ENCODE data around the gene PELI2. TPM values are rescaled to one million over a fixed set of nuclear protein-coding genes. Genes with fewer than 3 reads are reported as not detected.

The PELI2 gene
- polyA plus RNA-seq, 1 donor (not counting 4 experiments of a cell fraction or from before 2014, with no cell fraction given) = not detected

DNA sequence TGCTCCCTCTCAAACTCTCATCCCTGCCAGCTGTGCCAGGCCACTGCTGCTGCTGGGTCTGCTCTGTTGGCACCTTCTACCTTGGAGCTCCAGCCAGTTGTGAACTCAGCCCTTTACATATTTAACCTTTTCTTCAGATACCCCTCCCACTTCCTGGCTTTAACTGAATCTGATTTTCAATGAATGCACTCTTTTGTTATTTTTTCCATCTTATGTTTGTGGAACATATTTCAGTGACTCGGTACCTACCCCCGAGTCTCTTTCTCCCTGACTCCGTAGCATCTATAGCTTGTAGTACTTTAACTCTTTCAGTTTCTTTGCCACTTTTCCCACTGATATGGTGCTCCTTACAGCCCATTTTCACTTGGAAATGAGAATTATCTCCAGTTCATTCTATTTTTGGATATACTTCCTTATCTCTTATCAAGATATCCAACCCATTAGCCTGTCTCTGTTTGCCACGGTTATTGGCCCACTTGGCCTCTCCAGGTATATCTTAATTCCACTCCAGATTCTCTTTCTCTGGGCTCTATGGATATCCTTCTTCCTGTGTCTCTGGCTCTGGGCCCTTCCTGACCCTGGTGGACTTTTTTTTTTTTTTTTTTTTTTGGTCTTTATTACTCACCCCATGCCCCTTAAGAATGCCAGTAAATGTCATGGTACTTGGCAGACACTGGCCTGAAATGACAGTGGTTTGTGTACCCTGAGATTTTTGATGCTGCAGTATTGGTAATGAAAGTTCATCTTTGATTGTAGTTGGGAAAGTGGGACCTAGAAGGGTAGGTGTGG, 62.7 kb downstream of the PELI2 start:
- H3K9ac ChIP-seq (ENCODE audit: control insufficient read depth, extremely low read depth, insufficient read depth, low read length) = no peak overlapping the region
- peaks cover 4% of the 10 kb centered on the region for H3K27me3 ChIP-seq (ENCODE audit: control insufficient read depth, extremely low read depth, insufficient read depth, low read length)
- FAIRE-seq = no peak
- TF ChIP-seq, protein P1, sequence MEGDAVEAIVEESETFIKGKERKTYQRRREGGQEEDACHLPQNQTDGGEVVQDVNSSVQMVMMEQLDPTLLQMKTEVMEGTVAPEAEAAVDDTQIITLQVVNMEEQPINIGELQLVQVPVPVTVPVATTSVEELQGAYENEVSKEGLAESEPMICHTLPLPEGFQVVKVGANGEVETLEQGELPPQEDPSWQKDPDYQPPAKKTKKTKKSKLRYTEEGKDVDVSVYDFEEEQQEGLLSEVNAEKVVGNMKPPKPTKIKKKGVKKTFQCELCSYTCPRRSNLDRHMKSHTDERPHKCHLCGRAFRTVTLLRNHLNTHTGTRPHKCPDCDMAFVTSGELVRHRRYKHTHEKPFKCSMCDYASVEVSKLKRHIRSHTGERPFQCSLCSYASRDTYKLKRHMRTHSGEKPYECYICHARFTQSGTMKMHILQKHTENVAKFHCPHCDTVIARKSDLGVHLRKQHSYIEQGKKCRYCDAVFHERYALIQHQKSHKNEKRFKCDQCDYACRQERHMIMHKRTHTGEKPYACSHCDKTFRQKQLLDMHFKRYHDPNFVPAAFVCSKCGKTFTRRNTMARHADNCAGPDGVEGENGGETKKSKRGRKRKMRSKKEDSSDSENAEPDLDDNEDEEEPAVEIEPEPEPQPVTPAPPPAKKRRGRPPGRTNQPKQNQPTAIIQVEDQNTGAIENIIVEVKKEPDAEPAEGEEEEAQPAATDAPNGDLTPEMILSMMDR (optimal IDR thresholded peaks at IDR 0.05 in 1 of 3, IDR thresholded peaks at IDR 0.05 in 1 of 3, conservative IDR thresholded peaks at IDR 0.05 in 1 of 3; ENCODE audit: extremely low read depth in 1 of 3, insufficient read depth in 2 of 3, low read length in 3 of 3) = no peak
- no peak for TF ChIP-seq EZH2 (IDR thresholded peaks at IDR 0.05; ENCODE audit: low read length)
- no peaks in the 10 kb centered on the region for H3K9me1 ChIP-seq (ENCODE audit: control insufficient read depth, extremely low read depth, insufficient read depth, low read length)
- H3K4me3 ChIP-seq (ENCODE audit: control insufficient read depth in 2 of 3, extremely low read depth in 1 of 3, insufficient read depth in 2 of 3, low read depth in 1 of 3, low read length in 3 of 3) = no peak overlapping the region
- no peak overlapping the region for H3K4me2 ChIP-seq (ENCODE audit: control insufficient read depth, extremely low read depth, insufficient read depth, low read depth, low read length)
- H4K20me1 ChIP-seq (ENCODE audit: control insufficient read depth, extremely low read depth, insufficient read depth, low read length) = no peaks in the 10 kb centered on the region
- dilution Hi-C loops (cut with MboI; ENCODE audit: extremely low pct_ligation_motif_present, low sequenced_read_pairs) = no loop called here
- no peaks in the 10 kb centered on the region for H3K79me2 ChIP-seq (ENCODE audit: control insufficient read depth, insufficient read depth, low read length)
- H2AFZ ChIP-seq (ENCODE audit: control insufficient read depth, low read length) = no peak overlapping the region
- DNase-seq (ENCODE audit: low read depth, low spot score) = no peak
- no peak overlapping the region for H3K27ac ChIP-seq (ENCODE audit: control insufficient read depth, insufficient read depth, low read length)
- H3K36me3 ChIP-seq (ENCODE audit: control insufficient read depth in 2 of 2, extremely low read depth in 1 of 2, insufficient read depth in 2 of 2, low read length in 2 of 2) = no peaks in the 10 kb centered on the region
- no peaks in the 10 kb centered on the region for H3K4me1 ChIP-seq (ENCODE audit: control insufficient read depth, extremely low read depth, insufficient read depth, low read length)
- no peaks in the 10 kb centered on the region for H3K9me3 ChIP-seq (ENCODE audit: control insufficient read depth, low read depth, low read length)

GRCh38 chr14:56181681-56182085, 63.5 kb downstream of the PELI2 start:
- TF ChIP-seq EZH2 (IDR thresholded peaks at IDR 0.05; ENCODE audit: low read length) = no peak
- TF ChIP-seq, protein P1 (optimal IDR thresholded peaks at IDR 0.05 in 1 of 3, IDR thresholded peaks at IDR 0.05 in 1 of 3, conservative IDR thresholded peaks at IDR 0.05 in 1 of 3; ENCODE audit: extremely low read depth in 1 of 3, insufficient read depth in 2 of 3, low read length in 3 of 3) = no peak
- dilution Hi-C loops (cut with MboI; ENCODE audit: extremely low pct_ligation_motif_present, low sequenced_read_pairs) = no loop called here
- no peak overlapping the region for H3K27ac ChIP-seq (ENCODE audit: control insufficient read depth, insufficient read depth, low read length)
- no peak overlapping the region for H2AFZ ChIP-seq (ENCODE audit: control insufficient read depth, low read length)
- no peaks in the 10 kb centered on the region for H3K9me3 ChIP-seq (ENCODE audit: control insufficient read depth, low read depth, low read length)
- H3K27me3 ChIP-seq (ENCODE audit: control insufficient read depth, extremely low read depth, insufficient read depth, low read length) = peaks cover 4% of the 10 kb centered on the region
- H3K36me3 ChIP-seq (ENCODE audit: control insufficient read depth in 2 of 2, extremely low read depth in 1 of 2, insufficient read depth in 2 of 2, low read length in 2 of 2) = no peaks in the 10 kb centered on the region
- H3K4me3 ChIP-seq (ENCODE audit: control insufficient read depth in 2 of 3, extremely low read depth in 1 of 3, insufficient read depth in 2 of 3, low read depth in 1 of 3, low read length in 3 of 3) = no peak overlapping the region
- H3K9ac ChIP-seq (ENCODE audit: control insufficient read depth, extremely low read depth, insufficient read depth, low read length) = no peak overlapping the region
- no peak for DNase-seq (ENCODE audit: low read depth, low spot score)
- no peaks in the 10 kb centered on the region for H3K4me1 ChIP-seq (ENCODE audit: control insufficient read depth, extremely low read depth, insufficient read depth, low read length)
- H3K4me2 ChIP-seq (ENCODE audit: control insufficient read depth, extremely low read depth, insufficient read depth, low read depth, low read length) = no peak overlapping the region
- no peak for FAIRE-seq
- H3K9me1 ChIP-seq (ENCODE audit: control insufficient read depth, extremely low read depth, insufficient read depth, low read length) = no peaks in the 10 kb centered on the region
- H3K79me2 ChIP-seq (ENCODE audit: control insufficient read depth, insufficient read depth, low read length) = no peaks in the 10 kb centered on the region
- H4K20me1 ChIP-seq (ENCODE audit: control insufficient read depth, extremely low read depth, insufficient read depth, low read length) = no peaks in the 10 kb centered on the region

Measured in keratinocyte (primary cell).